GM12873 (cell line): ENCODE measurements around the gene TMEM59.

Experiments used
- CTCF ChIP-seq: IDR thresholded peaks from 2 replicates; pipeline ENCODE4 v1.5.1; 2012; ENCODE audit warnings: low read depth, mild to moderate bottlenecking, moderate library complexity, low read length, control low read depth; ENCODE audit not compliant: insufficient read depth; ENCODE audit errors: missing control alignments

Gene TMEM59

GRCh38 chr1:54012863-54013262, 40.1 kb downstream of the TMEM59 start:
- no peak for TF ChIP-seq CTCF

GRCh38 chr1:54012008-54012325, 41.0 kb downstream of the TMEM59 start:
- no peak for TF ChIP-seq CTCF

- TF ChIP-seq CTCF, result no peak
Observed at GRCh38 chr1:54011316-54012007, 41.5 kb downstream of the TMEM59 start.

- no peak for TF ChIP-seq CTCF
Observed at GRCh38 chr1:54010415-54011117, 42.4 kb downstream of the TMEM59 start.

GRCh38 chr1:54009406-54009805, 43.6 kb downstream of the TMEM59 start:
- TF ChIP-seq CTCF, result no peak

- TF ChIP-seq CTCF, result no peak
Observed at GRCh38 chr1:54008876-54009275, 44.1 kb downstream of the TMEM59 start.

GRCh38 chr1:54007613-54008012, 45.4 kb downstream of the TMEM59 start:
- TF ChIP-seq CTCF, result no peak
